ENCODE results near the gene PTCRA.

PTCRA gene

DNA sequence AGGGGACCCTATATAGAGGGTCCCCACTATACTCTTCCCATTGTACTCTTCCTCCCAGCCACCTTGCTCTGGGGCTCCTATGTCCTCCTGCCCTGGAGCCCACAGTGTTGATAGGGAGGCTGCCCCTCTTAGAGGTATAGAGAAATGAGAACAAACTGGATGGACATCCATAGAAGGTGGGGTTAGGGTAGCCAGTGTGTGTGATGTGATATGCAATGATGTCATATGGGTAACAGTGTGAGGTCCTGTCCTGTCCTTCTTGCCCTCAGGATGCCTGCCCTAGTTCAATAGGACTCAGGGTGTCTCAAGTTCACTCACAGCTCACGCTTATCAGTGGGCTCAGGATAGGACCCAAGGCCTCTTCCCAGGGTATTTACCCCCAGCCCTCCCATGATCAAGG is 435 bp downstream of the PTCRA start:
- no peak for ATAC-seq
- TF ChIP-seq ZNF70 (CRISPR knock-in tag; IDR thresholded peaks at IDR 0.05): no peak

DNA sequence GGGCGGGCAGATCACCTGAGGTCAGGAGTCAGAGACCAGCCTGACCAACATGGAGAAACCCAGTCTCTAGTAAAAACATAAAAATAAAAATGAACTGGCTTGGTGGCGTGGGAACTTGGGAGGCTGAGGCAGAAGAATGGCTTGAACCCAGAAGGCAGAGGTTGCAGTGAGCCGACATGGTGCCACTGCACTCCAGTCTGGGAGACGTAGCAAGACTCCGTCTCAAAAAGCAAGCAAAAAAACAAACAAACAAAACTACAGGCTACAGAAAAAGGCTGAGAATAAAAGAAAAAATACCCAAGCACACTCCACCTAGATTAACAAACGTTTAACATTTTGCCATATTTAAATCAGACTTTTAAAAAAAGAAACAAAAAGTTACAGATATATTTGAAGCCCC is 5.9 kb downstream of the PTCRA start:
- TF ChIP-seq, protein P1, sequence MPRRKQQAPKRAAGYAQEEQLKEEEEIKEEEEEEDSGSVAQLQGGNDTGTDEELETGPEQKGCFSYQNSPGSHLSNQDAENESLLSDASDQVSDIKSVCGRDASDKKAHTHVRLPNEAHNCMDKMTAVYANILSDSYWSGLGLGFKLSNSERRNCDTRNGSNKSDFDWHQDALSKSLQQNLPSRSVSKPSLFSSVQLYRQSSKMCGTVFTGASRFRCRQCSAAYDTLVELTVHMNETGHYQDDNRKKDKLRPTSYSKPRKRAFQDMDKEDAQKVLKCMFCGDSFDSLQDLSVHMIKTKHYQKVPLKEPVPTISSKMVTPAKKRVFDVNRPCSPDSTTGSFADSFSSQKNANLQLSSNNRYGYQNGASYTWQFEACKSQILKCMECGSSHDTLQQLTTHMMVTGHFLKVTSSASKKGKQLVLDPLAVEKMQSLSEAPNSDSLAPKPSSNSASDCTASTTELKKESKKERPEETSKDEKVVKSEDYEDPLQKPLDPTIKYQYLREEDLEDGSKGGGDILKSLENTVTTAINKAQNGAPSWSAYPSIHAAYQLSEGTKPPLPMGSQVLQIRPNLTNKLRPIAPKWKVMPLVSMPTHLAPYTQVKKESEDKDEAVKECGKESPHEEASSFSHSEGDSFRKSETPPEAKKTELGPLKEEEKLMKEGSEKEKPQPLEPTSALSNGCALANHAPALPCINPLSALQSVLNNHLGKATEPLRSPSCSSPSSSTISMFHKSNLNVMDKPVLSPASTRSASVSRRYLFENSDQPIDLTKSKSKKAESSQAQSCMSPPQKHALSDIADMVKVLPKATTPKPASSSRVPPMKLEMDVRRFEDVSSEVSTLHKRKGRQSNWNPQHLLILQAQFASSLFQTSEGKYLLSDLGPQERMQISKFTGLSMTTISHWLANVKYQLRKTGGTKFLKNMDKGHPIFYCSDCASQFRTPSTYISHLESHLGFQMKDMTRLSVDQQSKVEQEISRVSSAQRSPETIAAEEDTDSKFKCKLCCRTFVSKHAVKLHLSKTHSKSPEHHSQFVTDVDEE (CRISPR knock-in tag; IDR thresholded peaks at IDR 0.05): no peak
- TF ChIP-seq GLIS3 (CRISPR knock-in tag; IDR thresholded peaks at IDR 0.05): no peak
- no peak for TF ChIP-seq ISL1 (CRISPR knock-in tag; IDR thresholded peaks at IDR 0.05)
- TF ChIP-seq PPARA (CRISPR knock-in tag; IDR thresholded peaks at IDR 0.05; ENCODE audit: borderline replicate concordance): no peak
- no peak for TF ChIP-seq POU6F1 (CRISPR knock-in tag; IDR thresholded peaks at IDR 0.05; ENCODE audit: borderline replicate concordance, low read depth)
- ATAC-seq: no peak

GRCh38 chr6:42923666-42924065 is 7.8 kb downstream of the PTCRA start:
- no peak for TF ChIP-seq ZFP3 (CRISPR knock-in tag; IDR thresholded peaks at IDR 0.05)
- no peak for TF ChIP-seq ZFP30 (CRISPR knock-in tag; IDR thresholded peaks at IDR 0.05)
- no peak for TF ChIP-seq SNAI2 (CRISPR knock-in tag; IDR thresholded peaks at IDR 0.05)
- no peak for TF ChIP-seq OSR1 (CRISPR knock-in tag; IDR thresholded peaks at IDR 0.05)
- TF ChIP-seq ZNF565 (CRISPR knock-in tag; conservative IDR thresholded peaks at IDR 0.05; ENCODE audit: low read depth): no peak
- TF ChIP-seq POU6F1 (CRISPR knock-in tag; IDR thresholded peaks at IDR 0.05; ENCODE audit: borderline replicate concordance, low read depth): no peak
- no peak for TF ChIP-seq ZNF70 (CRISPR knock-in tag; IDR thresholded peaks at IDR 0.05)
- TF ChIP-seq, protein P2, sequence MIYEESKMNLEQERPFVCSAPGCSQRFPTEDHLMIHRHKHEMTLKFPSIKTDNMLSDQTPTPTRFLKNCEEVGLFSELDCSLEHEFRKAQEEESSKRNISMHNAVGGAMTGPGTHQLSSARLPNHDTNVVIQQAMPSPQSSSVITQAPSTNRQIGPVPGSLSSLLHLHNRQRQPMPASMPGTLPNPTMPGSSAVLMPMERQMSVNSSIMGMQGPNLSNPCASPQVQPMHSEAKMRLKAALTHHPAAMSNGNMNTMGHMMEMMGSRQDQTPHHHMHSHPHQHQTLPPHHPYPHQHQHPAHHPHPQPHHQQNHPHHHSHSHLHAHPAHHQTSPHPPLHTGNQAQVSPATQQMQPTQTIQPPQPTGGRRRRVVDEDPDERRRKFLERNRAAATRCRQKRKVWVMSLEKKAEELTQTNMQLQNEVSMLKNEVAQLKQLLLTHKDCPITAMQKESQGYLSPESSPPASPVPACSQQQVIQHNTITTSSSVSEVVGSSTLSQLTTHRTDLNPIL (CRISPR knock-in tag; IDR thresholded peaks at IDR 0.05; ENCODE audit: low read depth): no peak

DNA sequence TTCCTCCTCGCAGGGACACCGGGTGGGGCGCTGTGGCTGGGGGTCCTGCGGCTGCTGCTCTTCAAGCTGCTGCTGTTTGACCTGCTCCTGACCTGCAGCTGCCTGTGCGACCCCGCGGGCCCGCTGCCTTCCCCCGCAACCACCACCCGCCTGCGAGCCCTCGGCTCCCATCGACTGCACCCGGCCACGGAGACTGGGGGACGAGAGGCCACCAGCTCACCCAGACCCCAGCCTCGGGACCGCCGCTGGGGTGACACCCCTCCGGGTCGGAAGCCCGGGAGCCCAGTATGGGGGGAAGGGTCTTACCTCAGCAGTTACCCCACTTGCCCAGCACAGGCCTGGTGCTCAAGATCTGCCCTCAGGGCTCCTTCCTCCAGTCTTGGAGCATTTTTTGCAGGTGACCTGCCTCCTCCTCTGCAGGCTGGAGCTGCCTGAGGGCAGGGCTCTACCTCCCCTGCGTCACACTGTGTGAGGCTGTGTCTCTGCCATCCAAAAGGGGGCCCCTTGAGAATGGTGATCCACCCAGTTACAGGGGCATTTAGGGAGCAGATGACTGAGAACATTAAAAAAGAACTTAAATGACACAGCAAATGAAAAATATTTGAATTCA is 9.5 kb downstream of the PTCRA start:
- no peak for TF ChIP-seq ZFP30 (CRISPR knock-in tag; IDR thresholded peaks at IDR 0.05)
- TF ChIP-seq, protein P2 (CRISPR knock-in tag; IDR thresholded peaks at IDR 0.05; ENCODE audit: low read depth): no peak
- no peak for TF ChIP-seq ZFP3 (CRISPR knock-in tag; IDR thresholded peaks at IDR 0.05)
- no peak for TF ChIP-seq ZNF70 (CRISPR knock-in tag; IDR thresholded peaks at IDR 0.05)
- no peak for TF ChIP-seq GLIS3 (CRISPR knock-in tag; IDR thresholded peaks at IDR 0.05)
- TF ChIP-seq TOX (CRISPR knock-in tag; IDR thresholded peaks at IDR 0.05; ENCODE audit: borderline replicate concordance): no peak
- no peak for TF ChIP-seq CSRNP3 (CRISPR knock-in tag; IDR thresholded peaks at IDR 0.05)
- no peak for TF ChIP-seq BACH2 (CRISPR knock-in tag; IDR thresholded peaks at IDR 0.05; ENCODE audit: borderline replicate concordance)
- TF ChIP-seq ARNTL (CRISPR knock-in tag; IDR thresholded peaks at IDR 0.05; ENCODE audit: borderline replicate concordance, low read depth): no peak
- no peak for TF ChIP-seq RARB (CRISPR knock-in tag; IDR thresholded peaks at IDR 0.05)
- TF ChIP-seq ZNF565 (CRISPR knock-in tag; conservative IDR thresholded peaks at IDR 0.05; ENCODE audit: low read depth): no peak
- no peak for TF ChIP-seq ZNF8 (CRISPR knock-in tag; IDR thresholded peaks at IDR 0.05)
- TF ChIP-seq PPARA (CRISPR knock-in tag; IDR thresholded peaks at IDR 0.05; ENCODE audit: borderline replicate concordance): no peak
- TF ChIP-seq OSR1 (CRISPR knock-in tag; IDR thresholded peaks at IDR 0.05): no peak
- TF ChIP-seq CSDC2 (CRISPR knock-in tag; IDR thresholded peaks at IDR 0.05): no peak
- TF ChIP-seq ISL1 (CRISPR knock-in tag; IDR thresholded peaks at IDR 0.05): no peak
- no peak for ATAC-seq

More at GRCh38 chr6:42923666-42924065, 7.8 kb downstream of the PTCRA start:
- no peak for ATAC-seq
